HL-60 (cell line): Measurements from ENCODE around the gene LRBA.

Experiments used
- DNase-seq, 2 experiments: peaks; one replicate each; pipeline ENCODE4 v3.0.0-alpha.2; 2010 to 2020; ENCODE audit warnings: low read depth in 1 of 2, low spot score in 1 of 2
- H3K27ac ChIP-seq: fragments of 250-450 bp; sonication (Bioruptor Pico); replicated peaks from 2 replicates; pipeline ENCODE4 v1.5.1; 2020; ENCODE audit warnings: mild to moderate bottlenecking, moderate library complexity
- H3K27me3 ChIP-seq: fragments of 250-450 bp; sonication (Bioruptor Pico); 2 replicates; pipeline ENCODE4 v1.5.1; 2021; ENCODE audit warnings: mild to moderate bottlenecking, moderate library complexity; ENCODE audit not compliant: insufficient read depth, poor library complexity, severe bottlenecking
- H3K4me3 ChIP-seq: replicated peaks from 2 replicates; pipeline ENCODE4 v1.5.1; 2011; ENCODE audit warnings: mild to moderate bottlenecking, control low read depth, low read length; ENCODE audit not compliant: insufficient read depth
- CTCF ChIP-seq: IDR thresholded peaks from one replicate; pipeline ENCODE4 v1.5.1; 2011; ENCODE audit warnings: low read length, control low read depth, inconsistent platforms; ENCODE audit not compliant: insufficient read depth
- GABPA ChIP-seq: IDR thresholded peaks from 2 replicates; pipeline ENCODE4 v1.6.1; 2012; ENCODE audit warnings: low read depth
- POLR2AphosphoS5 ChIP-seq: IDR thresholded peaks from 2 replicates; pipeline ENCODE4 v1.6.1; 2012; ENCODE audit warnings: low read depth
- SPI1 ChIP-seq: IDR thresholded peaks from 2 replicates; pipeline ENCODE4 v1.6.1; 2012; ENCODE audit warnings: low read depth, mild to moderate bottlenecking, borderline replicate concordance
- TF ChIP-seq, protein P1 (sequence below): IDR thresholded peaks from 2 replicates; pipeline ENCODE4 v1.6.1; 2012; ENCODE audit warnings: low read depth; ENCODE audit not compliant: insufficient replicate concordance

The LRBA gene

GRCh38 chr4:150694438-150694837 lies 320.6 kb downstream of the LRBA start:
- Histone ChIP-seq H3K4me3 (no peak overlapping the region), H3K27me3 (no peaks in the 10 kb centered on the region), H3K27ac (no peak overlapping the region)
- no peak for DNase-seq
- TF ChIP-seq, protein P1, sequence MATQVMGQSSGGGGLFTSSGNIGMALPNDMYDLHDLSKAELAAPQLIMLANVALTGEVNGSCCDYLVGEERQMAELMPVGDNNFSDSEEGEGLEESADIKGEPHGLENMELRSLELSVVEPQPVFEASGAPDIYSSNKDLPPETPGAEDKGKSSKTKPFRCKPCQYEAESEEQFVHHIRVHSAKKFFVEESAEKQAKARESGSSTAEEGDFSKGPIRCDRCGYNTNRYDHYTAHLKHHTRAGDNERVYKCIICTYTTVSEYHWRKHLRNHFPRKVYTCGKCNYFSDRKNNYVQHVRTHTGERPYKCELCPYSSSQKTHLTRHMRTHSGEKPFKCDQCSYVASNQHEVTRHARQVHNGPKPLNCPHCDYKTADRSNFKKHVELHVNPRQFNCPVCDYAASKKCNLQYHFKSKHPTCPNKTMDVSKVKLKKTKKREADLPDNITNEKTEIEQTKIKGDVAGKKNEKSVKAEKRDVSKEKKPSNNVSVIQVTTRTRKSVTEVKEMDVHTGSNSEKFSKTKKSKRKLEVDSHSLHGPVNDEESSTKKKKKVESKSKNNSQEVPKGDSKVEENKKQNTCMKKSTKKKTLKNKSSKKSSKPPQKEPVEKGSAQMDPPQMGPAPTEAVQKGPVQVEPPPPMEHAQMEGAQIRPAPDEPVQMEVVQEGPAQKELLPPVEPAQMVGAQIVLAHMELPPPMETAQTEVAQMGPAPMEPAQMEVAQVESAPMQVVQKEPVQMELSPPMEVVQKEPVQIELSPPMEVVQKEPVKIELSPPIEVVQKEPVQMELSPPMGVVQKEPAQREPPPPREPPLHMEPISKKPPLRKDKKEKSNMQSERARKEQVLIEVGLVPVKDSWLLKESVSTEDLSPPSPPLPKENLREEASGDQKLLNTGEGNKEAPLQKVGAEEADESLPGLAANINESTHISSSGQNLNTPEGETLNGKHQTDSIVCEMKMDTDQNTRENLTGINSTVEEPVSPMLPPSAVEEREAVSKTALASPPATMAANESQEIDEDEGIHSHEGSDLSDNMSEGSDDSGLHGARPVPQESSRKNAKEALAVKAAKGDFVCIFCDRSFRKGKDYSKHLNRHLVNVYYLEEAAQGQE: no peak
- TF ChIP-seq SPI1 (no peak), GABPA (no peak), POLR2AphosphoS5 (no peak), CTCF (no peak)

DNA sequence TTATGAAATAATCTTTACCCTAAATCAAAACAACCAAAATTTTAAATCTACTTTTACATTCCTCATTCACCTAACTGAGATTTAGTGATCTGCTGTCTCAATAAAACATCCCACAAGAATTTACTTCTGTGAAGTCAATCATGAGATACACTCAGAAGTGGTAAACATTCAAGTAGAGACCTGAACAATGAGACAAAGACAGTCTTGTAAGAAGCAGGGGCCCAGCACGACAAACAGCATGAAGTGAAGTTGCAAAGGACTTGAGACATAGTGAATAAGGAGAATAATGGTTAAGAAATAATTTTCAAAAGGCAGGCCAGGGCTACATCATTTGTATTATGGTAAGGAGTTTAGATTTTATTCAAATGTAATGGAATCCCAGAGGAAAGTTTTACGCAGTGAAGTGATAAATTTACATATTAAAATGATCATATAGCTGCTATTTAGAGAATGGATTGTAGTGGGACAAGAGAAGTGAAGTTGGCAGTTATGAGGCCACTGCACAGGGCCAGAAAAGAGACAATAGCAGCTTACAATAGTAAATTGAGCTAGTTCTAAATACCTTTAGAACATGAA lies 331.2 kb downstream of the LRBA start:
- H3K27me3 ChIP-seq: no peaks in the 10 kb centered on the region
- no peak overlapping the region for H3K4me3 ChIP-seq
- DNase-seq: no peak
- TF ChIP-seq GABPA: no peak
- TF ChIP-seq POLR2AphosphoS5: no peak
- TF ChIP-seq CTCF: no peak
- TF ChIP-seq SPI1: no peak
- TF ChIP-seq, protein P1: no peak
- H3K27ac ChIP-seq: no peak overlapping the region

DNA sequence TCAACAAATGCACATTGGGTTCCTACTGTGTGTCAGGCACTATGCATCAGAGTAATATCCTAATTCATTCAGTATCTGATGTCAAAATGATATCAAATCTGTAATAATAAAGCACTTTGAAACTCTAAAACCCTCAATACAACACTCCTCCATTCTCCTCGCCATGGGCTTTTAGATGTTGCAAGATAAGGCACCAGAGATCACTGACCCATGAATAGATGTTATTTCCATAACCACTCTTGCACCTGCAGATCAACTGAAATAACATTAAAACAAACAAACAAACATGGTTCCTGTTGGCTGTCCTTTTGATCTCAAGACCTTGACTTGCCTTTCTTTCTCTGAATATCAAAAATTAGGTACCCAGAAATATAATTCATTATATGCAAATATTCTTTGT lies 333.0 kb downstream of the LRBA start:
- DNase-seq: no peak
- TF ChIP-seq CTCF: no peak
- TF ChIP-seq, protein P1: no peak
- TF ChIP-seq POLR2AphosphoS5: no peak
- TF ChIP-seq SPI1: no peak
- TF ChIP-seq GABPA: no peak
- Histone ChIP-seq H3K27ac (no peak overlapping the region), H3K4me3 (no peak overlapping the region), H3K27me3 (no peaks in the 10 kb centered on the region)
